C4-2B (cell line): ENCODE results near the gene RAF1.

ENCODE experiments used
- ZFX ChIP-seq: fragments of 450-650 bp; IDR thresholded peaks from 2 replicates; pipeline ENCODE4 v1.6.1; 2017
- TF ChIP-seq, protein P1 (sequence below): fragments of 450-650 bp; conservative IDR thresholded peaks from 2 replicates; pipeline ENCODE4 v1.5.1; 2017; ENCODE audit warnings: mild to moderate bottlenecking

DNA sequence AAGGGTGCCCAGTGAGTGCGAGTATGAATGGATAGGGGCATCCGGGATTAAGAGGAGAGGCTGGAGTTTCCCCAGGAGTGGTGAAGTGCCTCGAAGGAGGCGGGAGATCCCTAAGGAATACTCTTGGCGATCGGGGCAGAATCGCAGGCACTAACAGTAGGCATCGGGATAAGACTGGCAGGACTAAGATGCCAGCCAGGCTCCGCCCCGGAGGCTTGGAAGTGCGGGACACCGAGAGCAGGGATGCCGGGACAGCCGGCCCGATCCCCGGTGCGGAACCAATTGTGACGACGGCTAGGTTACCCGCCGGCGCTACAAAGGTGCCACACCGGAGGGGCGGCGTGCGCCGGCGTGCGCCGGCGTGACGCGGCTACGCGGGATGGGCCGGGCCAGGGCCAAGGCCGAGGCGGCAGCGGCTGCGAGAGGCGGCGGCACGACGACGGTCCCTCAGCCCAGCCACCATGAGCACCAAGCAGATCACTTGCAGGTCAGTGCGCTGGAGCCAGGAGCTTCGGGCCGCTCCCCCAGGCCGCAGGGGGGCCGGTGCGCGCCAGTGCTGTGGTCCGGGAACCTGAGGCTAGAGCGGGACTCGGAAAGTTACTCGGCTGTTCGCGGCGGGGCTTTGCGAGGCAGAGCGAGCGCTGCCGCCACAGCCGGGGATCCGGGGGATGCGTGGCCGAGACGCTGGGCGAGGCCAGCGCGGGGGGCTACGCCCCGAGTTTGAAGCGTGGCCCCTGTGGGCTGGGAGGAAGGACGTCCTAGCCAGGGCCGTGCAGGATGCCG is 107.0 kb downstream of the RAF1 start, which contains the start of gene MKRN2:
- TF ChIP-seq, protein P1, sequence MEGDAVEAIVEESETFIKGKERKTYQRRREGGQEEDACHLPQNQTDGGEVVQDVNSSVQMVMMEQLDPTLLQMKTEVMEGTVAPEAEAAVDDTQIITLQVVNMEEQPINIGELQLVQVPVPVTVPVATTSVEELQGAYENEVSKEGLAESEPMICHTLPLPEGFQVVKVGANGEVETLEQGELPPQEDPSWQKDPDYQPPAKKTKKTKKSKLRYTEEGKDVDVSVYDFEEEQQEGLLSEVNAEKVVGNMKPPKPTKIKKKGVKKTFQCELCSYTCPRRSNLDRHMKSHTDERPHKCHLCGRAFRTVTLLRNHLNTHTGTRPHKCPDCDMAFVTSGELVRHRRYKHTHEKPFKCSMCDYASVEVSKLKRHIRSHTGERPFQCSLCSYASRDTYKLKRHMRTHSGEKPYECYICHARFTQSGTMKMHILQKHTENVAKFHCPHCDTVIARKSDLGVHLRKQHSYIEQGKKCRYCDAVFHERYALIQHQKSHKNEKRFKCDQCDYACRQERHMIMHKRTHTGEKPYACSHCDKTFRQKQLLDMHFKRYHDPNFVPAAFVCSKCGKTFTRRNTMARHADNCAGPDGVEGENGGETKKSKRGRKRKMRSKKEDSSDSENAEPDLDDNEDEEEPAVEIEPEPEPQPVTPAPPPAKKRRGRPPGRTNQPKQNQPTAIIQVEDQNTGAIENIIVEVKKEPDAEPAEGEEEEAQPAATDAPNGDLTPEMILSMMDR, result no peak
- TF ChIP-seq ZFX, result peak; percentile 75
